ENCODE measurements around the gene LIX1L.

DNA sequence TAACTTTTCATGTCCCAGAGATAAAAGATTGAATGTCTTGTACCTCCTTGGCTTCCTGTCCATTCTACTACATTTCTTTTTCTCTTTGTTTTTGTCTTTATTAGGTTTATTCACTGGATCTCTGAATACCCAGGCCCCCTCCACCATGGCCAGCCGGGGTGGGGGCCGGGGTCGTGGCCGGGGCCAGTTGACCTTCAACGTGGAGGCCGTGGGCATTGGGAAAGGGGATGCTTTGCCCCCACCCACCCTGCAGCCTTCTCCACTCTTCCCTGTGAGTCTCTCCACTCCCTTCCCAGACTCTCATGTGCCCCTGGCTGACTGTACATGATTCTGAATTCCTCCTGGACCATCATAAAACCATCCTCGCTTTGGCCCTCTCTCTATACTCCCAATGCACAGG lies 16.9 kb upstream of the LIX1L start:
- no peak for TF ChIP-seq EZH2phosphoT487 (IDR thresholded peaks at IDR 0.05; ENCODE audit: low read length)
- TF ChIP-seq, protein P1, sequence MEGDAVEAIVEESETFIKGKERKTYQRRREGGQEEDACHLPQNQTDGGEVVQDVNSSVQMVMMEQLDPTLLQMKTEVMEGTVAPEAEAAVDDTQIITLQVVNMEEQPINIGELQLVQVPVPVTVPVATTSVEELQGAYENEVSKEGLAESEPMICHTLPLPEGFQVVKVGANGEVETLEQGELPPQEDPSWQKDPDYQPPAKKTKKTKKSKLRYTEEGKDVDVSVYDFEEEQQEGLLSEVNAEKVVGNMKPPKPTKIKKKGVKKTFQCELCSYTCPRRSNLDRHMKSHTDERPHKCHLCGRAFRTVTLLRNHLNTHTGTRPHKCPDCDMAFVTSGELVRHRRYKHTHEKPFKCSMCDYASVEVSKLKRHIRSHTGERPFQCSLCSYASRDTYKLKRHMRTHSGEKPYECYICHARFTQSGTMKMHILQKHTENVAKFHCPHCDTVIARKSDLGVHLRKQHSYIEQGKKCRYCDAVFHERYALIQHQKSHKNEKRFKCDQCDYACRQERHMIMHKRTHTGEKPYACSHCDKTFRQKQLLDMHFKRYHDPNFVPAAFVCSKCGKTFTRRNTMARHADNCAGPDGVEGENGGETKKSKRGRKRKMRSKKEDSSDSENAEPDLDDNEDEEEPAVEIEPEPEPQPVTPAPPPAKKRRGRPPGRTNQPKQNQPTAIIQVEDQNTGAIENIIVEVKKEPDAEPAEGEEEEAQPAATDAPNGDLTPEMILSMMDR (IDR thresholded peaks at IDR 0.05; ENCODE audit: low read length) = no peak
- no peak for TF ChIP-seq EZH2 (optimal IDR thresholded peaks at IDR 0.05; ENCODE audit: low read depth, low read length)

Data from MM.1S (cell line).